Esophagus squamous epithelium (tissue), 4 donors: ENCODE results near the gene CRELD2.

Experiments
- CTCF ChIP-seq, 6 experiments: fragments of 450-650 bp in 4 of 6; fragments of 200-600 bp in 2 of 6; sonication (generic) in 2 of 6; IDR thresholded peaks; one replicate each; pipeline ENCODE4 v1.5.1; 2016 to 2019; ENCODE audit warnings: antibody characterized with exemption in 6 of 6, mild to moderate bottlenecking in 4 of 6, moderate library complexity in 4 of 6
- POLR2A ChIP-seq, 4 donors: fragments of 450-650 bp; IDR thresholded peaks; one replicate each; pipeline ENCODE4 v1.6.1; 2017; ENCODE audit warnings: antibody characterized with exemption in 4 of 4, mild to moderate bottlenecking in 4 of 4, moderate library complexity in 3 of 4

GRCh38 chr22:49881856-49882255 lies 36.6 kb upstream of the CRELD2 start:
- no peak for TF ChIP-seq CTCF (IDR thresholded peaks at IDR 0.05)
- no peak for TF ChIP-seq POLR2A (IDR thresholded peaks at IDR 0.05)
